PC-3 (cell line): ENCODE data around the gene PLBD1. TPM values are rescaled to one million over a fixed set of nuclear protein-coding genes. Genes with fewer than 3 reads are reported as not detected.

Source experiments
- ATAC-seq: fragments of 200-7000 bp; cut with Tn5 transposase; 2 replicates; pipeline ENCODE4 v1.9.1; 2020; ENCODE audit warnings: mild to moderate bottlenecking, moderate library complexity
- BruUV-seq: library from RNA; stranded (reverse); fragments of 400-500 nt; replicated peaks from 2 replicates; lab custom pipeline; 2021; lab: Mats Ljungman, UMichigan
- CTCF ChIA-PET: fragments of 300-600 bp; sonication (Branson Sonifier 250); formaldehyde crosslinking; loops from one replicate; lab custom pipeline; 2022; ENCODE audit warnings: antibody characterized with exemption; lab: Charles Lee
- POLR2A ChIA-PET: fragments of 300-600 bp; sonication (Branson Sonifier 250); formaldehyde crosslinking; loops from one replicate; lab custom pipeline; 2022; ENCODE audit warnings: antibody characterized with exemption; ENCODE audit not compliant: unreplicated experiment; lab: Charles Lee
- DNase-seq: peaks from one replicate; pipeline ENCODE4 v3.0.0-alpha.2; 2015
- H2AFZ ChIP-seq: fragments of 300-600 bp; sonication (generic); 2 replicates; pipeline ENCODE4 v1.6.0; 2016; ENCODE audit warnings: antibody characterized with exemption, low read length
- H3F3A ChIP-seq: fragments of 300-600 bp; sonication (generic); one replicate; pipeline ENCODE4 v1.6.0; 2017; ENCODE audit warnings: antibody characterized with exemption, low read length, control low read depth, mild to moderate bottlenecking; ENCODE audit not compliant: unreplicated experiment
- H3K27ac ChIP-seq: fragments of 300-600 bp; sonication (generic); 2 replicates; pipeline ENCODE4 v1.5.1; 2016; ENCODE audit warnings: mild to moderate bottlenecking, low read length
- H3K27me3 ChIP-seq: fragments of 300-600 bp; sonication (generic); 2 replicates; pipeline ENCODE4 v1.6.1; 2016; ENCODE audit warnings: low read length, mixed read lengths
- H3K36me3 ChIP-seq: fragments of 300-600 bp; sonication (generic); 2 replicates; pipeline ENCODE4 v1.6.1; 2016; ENCODE audit warnings: low read depth, mixed run types, low read length, mixed read lengths
- H3K4me1 ChIP-seq: fragments of 300-600 bp; sonication (generic); 2 replicates; pipeline ENCODE4 v1.5.1; 2016; ENCODE audit warnings: low read length; ENCODE audit not compliant: insufficient read depth
- H3K4me2 ChIP-seq: fragments of 300-600 bp; sonication (generic); 2 replicates; pipeline ENCODE4 v1.6.0; 2016; ENCODE audit warnings: low read length
- H3K4me3 ChIP-seq: fragments of 300-600 bp; sonication (generic); 2 replicates; pipeline ENCODE4 v1.5.1; 2016; ENCODE audit warnings: mild to moderate bottlenecking, low read length, mixed read lengths
- H3K79me2 ChIP-seq: fragments of 300-600 bp; sonication (generic); 2 replicates; pipeline ENCODE4 v1.6.1; 2017; ENCODE audit warnings: low read length, mixed read lengths
- H3K9ac ChIP-seq: fragments of 300-600 bp; sonication (generic); 2 replicates; pipeline ENCODE4 v1.6.0; 2016; ENCODE audit warnings: mild to moderate bottlenecking, low read length
- H3K9me2 ChIP-seq: fragments of 300-600 bp; sonication (generic); replicated peaks from 2 replicates; pipeline ENCODE4 v1.6.1; 2016; ENCODE audit warnings: mixed run types, low read length, mixed read lengths
- H3K9me3 ChIP-seq: fragments of 300-600 bp; sonication (generic); 2 replicates; pipeline ENCODE4 v1.6.1; 2016; ENCODE audit warnings: low read length, mixed read lengths
- H4K20me1 ChIP-seq: fragments of 300-600 bp; sonication (generic); 2 replicates; pipeline ENCODE4 v1.6.1; 2016; ENCODE audit warnings: low read length, mixed read lengths
- CTCF ChIP-seq: fragments of 300-600 bp; sonication (generic); conservative IDR thresholded peaks from 2 replicates; pipeline ENCODE4 v1.5.1; 2017; ENCODE audit warnings: antibody characterized with exemption, low read depth, mild to moderate bottlenecking, low read length
- EZH2 ChIP-seq: fragments of 300-600 bp; sonication (generic); IDR thresholded peaks from one replicate; pipeline ENCODE4 v1.6.1; 2017; ENCODE audit warnings: antibody characterized with exemption, mild to moderate bottlenecking, low read length; ENCODE audit not compliant: unreplicated experiment
- EZH2phosphoT487 ChIP-seq: fragments of 300-600 bp; sonication (generic); IDR thresholded peaks from 2 replicates; pipeline ENCODE4 v1.6.1; 2018; ENCODE audit warnings: mild to moderate bottlenecking, antibody characterized with exemption, low read length, borderline replicate concordance
- intact Hi-C: fragments of 100-400 bp; cut with micrococcal nuclease; formaldehyde crosslinking; loops from 2 replicates; pipeline ENCODE4 v1.9.0; 2023
- total RNA-seq: library from RNA; depleted of rRNA; stranded (reverse); fragments of >200 nt; gene quantifications from 2 replicates; pipeline ENCODE4 v1.2.3, GENCODE V29; 2014

PLBD1 gene
- total RNA-seq, 1 experiment from 2014 or later, result 0.87 TPM

- Histone ChIP-seq H3K4me1 (no peaks in the 10 kb centered on the region), H3K4me2 (no peak overlapping the region), H3K4me3 (no peak overlapping the region), H3K9ac (no peak overlapping the region), H3F3A (no peaks in the 10 kb centered on the region), H3K27ac (no peak overlapping the region), H3K27me3 (no peaks in the 10 kb centered on the region), H4K20me1 (no peaks in the 10 kb centered on the region), H3K79me2 (no peaks in the 10 kb centered on the region), H3K9me3 (no peaks in the 10 kb centered on the region), H2AFZ (no peak overlapping the region), H3K9me2 (no peaks in the 10 kb centered on the region), H3K36me3 (peaks cover 23% of the 10 kb centered on the region; the same call in 1 of the 2 replicates)
- intact Hi-C loops, result no loop called here
- ATAC-seq, result no peak
- TF ChIP-seq EZH2phosphoT487 (no peak), EZH2 (no peak), CTCF (no peak)
- CTCF ChIA-PET, result no interaction called here
- POLR2A ChIA-PET, result no interaction called here
- no peak for DNase-seq
- no TSS peak for BruUV-seq
Observed at GRCh38 chr12:14481201-14481600, 86.5 kb downstream of the PLBD1 start.

- POLR2A ChIA-PET, result no interaction called here
- no peaks in the 10 kb centered on the region for H3K9me2 ChIP-seq
- H3K79me2 ChIP-seq, result no peaks in the 10 kb centered on the region
- no peak overlapping the region for H2AFZ ChIP-seq
- no TSS peak for BruUV-seq
- H3K27ac ChIP-seq, result no peak overlapping the region
- H3K36me3 ChIP-seq, result peaks cover 39% of the 10 kb centered on the region
- H3K4me1 ChIP-seq, result no peaks in the 10 kb centered on the region
- no peaks in the 10 kb centered on the region for H3K9me3 ChIP-seq
- no peak overlapping the region for H3K9ac ChIP-seq
- CTCF ChIA-PET, result no interaction called here
- intact Hi-C loops, result no loop called here
- H3K4me2 ChIP-seq, result no peak overlapping the region
- H3K4me3 ChIP-seq, result no peak overlapping the region
- TF ChIP-seq CTCF, result no peak
- H4K20me1 ChIP-seq, result no peaks in the 10 kb centered on the region
- ATAC-seq (no peak), DNase-seq (no peak)
- H3K27me3 ChIP-seq, result no peaks in the 10 kb centered on the region
- no peaks in the 10 kb centered on the region for H3F3A ChIP-seq
Observed at GRCh38 chr12:14479004-14479403, 88.7 kb downstream of the PLBD1 start.

- intact Hi-C loops, result no loop called here
- H3F3A ChIP-seq, result no peaks in the 10 kb centered on the region
- DNase-seq (peak; percentile 7), ATAC-seq (no peak)
- no peaks in the 10 kb centered on the region for H4K20me1 ChIP-seq
- no peak overlapping the region for H3K27ac ChIP-seq
- H3K36me3 ChIP-seq, result peaks cover 48% of the 10 kb centered on the region
- H3K4me2 ChIP-seq, result no peak overlapping the region
- no peaks in the 10 kb centered on the region for H3K4me1 ChIP-seq
- H3K9me3 ChIP-seq, result 0 out of 2 replicates have a peak, but pooled peaks cover 7% of the 10 kb centered on the region
- POLR2A ChIA-PET, result no interaction called here
- no peak overlapping the region for H2AFZ ChIP-seq
- CTCF ChIA-PET, result no interaction called here
- no peak for TF ChIP-seq CTCF
- TF ChIP-seq EZH2phosphoT487, result no peak
- no peak for TF ChIP-seq EZH2
- BruUV-seq, result no TSS peak
- no peaks in the 10 kb centered on the region for H3K79me2 ChIP-seq
- no peak overlapping the region for H3K9ac ChIP-seq
- H3K9me2 ChIP-seq, result no peaks in the 10 kb centered on the region
- no peak overlapping the region for H3K4me3 ChIP-seq
- H3K27me3 ChIP-seq, result no peaks in the 10 kb centered on the region
Observed at GRCh38 chr12:14473707-14474287, 93.9 kb downstream of the PLBD1 start.
